Loucy (cell line): ENCODE results near the gene SLC9A9.

Experiments used
- CTCF ChIP-seq: fragments of 200-600 bp; sonication (generic); conservative IDR thresholded peaks from 2 replicates; pipeline ENCODE4 v1.5.1; 2014; ENCODE audit warnings: mild to moderate bottlenecking, antibody characterized with exemption, low read length
- EZH2phosphoT487 ChIP-seq: fragments of 200-600 bp; IDR thresholded peaks from 2 replicates; pipeline ENCODE4 v1.6.1; 2018; ENCODE audit warnings: antibody characterized with exemption, mild to moderate bottlenecking, moderate library complexity, borderline replicate concordance

- TF ChIP-seq CTCF (no peak), EZH2phosphoT487 (no peak)
These were observed 16.3 kb downstream of the SLC9A9 start for GRCh38 chr3:143831994-143832393.
